Activated CD4-positive, alpha-beta T cell treated with anti-CD3 and anti-CD28 coated beads, Interleukin-2, amount 50 U/mL, for 24 hours (primary cell): ENCODE results near the gene HS6ST1.

Source experiments
- DNase-seq, 2 donors: peaks; one replicate each; pipeline ENCODE4 v3.0.0-alpha.2; 2020; ENCODE audit warnings: low read depth in 1 of 2, low spot score in 1 of 2

HS6ST1 gene

GRCh38 chr2:128284037-128284441 is 34.6 kb downstream of the HS6ST1 start:
- DNase-seq = no peak

GRCh38 chr2:128282976-128283810 is 35.5 kb downstream of the HS6ST1 start:
- no peak for DNase-seq

- no peak for DNase-seq
These were observed 36.3 kb downstream of the HS6ST1 start for GRCh38 chr2:128282246-128282975.

DNA sequence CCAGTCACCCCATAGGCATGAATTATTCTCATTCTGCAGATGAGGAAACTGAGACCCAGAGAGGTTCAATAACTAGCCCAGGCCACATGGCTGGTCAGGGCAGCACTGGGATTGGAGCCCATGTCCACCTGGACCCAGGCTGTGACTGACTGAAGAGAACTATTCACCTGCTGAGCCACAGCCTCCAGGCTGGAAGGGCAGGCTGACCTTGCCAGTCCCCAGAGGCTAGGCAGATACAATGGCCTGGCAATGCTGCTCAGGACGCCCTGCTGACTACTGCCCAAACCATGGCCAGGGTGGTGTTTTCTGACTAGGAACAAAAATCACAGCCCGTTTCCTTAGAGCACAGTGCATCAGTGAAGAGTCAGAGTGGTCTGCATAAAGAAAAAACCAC is 36.8 kb downstream of the HS6ST1 start:
- no peak for DNase-seq

DNA sequence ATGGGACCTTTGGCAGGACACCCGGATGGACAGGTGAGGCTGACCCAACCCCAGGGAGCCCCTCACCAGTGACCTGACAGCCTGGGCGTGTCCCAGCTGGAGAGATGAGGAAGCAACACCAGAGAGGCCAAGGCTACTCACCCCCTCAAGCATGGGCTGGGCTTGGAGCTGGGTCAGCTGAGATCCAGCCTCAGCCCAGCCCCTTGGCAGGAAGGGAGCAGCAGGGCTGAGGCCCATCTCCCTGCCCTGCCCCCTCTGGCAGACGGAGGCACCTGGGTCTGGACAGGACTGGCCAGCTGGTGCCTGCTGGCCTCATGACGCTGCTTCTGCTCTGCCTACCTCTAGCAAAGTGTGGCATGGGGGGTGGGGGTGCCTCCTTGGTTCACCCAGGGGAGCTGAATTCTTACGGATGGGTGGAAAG is 37.8 kb downstream of the HS6ST1 start:
- DNase-seq = no peak

- no peak for DNase-seq
These were observed 38.4 kb downstream of the HS6ST1 start for GRCh38 chr2:128280158-128280871.

GRCh38 chr2:128279786-128280157 is 38.9 kb downstream of the HS6ST1 start:
- DNase-seq = no peak

DNA sequence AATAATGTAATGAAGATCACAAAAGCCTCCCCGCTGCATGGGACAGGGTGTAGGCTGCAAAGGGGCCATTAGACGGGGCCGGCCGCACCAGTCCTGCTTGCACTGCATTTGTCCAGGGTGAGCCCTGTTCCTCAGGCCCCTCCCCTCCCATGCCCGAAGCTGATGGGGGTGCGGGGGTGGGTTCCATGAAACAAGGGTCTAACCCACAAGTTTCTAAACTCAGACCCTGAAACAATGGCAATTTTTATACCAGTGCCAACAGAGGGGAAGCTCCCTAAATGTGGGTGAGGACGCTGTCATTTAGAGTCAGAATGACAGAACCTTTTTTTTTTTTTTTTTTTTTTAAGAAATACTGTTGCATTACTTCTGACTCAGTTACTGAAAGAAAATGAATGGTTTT is 39.7 kb downstream of the HS6ST1 start:
- no peak for DNase-seq

DNA sequence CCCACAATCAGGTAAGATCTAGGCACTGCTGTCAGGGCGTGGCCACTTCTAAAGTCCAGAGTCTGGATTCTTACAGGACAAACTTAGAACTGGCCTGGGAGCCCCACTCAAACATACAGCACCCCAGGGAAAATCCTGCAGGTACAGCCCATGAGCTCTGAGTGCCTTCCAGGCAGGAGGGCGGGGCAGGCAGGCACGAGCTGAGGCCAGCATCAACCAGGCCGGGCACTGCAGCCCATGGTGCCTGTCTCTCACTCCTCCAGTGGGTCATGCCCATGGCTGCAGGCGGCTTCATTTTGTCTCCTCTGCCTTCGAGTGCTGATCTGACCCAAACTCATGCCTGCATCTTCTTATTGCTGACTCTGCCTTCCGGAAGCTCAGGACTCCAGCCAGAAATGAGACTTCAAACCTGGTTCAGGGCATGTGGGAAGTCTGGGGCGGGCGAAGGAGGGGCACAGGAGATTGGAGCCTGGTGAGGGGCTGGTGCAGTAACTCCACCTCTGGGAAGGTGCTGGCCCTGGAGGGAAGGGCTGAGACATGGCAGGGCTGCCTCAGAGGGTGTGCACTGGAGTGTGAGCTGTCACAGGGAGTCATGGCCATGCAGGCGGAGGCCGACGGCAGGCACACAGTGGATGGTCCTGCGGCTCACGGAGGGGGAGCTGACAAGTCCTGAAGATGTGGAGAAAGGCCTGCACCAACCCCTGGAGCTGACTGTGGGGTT is 40.5 kb downstream of the HS6ST1 start:
- no peak for DNase-seq

DNA sequence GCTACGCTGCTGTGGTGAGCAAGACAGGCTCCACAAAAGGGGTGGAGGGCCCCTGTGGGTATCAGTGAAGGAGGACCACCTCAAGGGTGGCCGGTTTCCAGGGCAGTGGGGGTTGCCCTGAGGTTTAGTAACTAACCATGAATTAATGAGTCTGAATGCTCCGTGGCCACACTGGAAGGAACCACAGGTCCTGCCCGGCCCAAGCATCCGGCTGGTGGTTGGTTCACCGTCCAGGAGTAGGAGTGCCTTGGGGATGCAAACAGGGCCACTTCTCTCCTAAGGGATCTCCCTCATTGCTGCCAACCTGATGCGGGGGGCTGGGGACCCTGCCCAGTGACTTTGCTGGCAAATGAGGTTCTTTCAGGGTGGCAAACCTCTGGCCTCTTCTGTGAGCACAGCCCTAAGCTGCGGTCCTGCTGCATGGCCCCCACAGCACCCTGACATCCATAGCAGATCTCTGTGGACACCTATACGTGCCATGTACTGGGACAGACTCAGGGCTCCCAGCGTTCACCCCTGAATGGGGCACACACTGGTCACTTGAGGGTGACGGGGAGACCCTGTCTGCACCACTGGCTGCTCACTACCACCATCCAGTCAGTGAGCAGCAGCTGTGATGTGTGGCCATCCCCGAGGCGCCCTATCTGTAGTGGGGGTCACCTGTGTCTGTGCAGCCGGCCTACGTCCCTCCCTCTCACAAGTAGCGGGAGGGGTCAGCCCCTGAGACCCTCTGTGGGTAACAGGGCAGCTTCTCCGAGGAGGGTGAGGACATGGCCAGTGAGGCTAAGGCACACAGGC is 41.6 kb downstream of the HS6ST1 start:
- no peak for DNase-seq

- DNase-seq = no peak
These were observed 43.1 kb downstream of the HS6ST1 start for GRCh38 chr2:128275498-128276045.

DNA sequence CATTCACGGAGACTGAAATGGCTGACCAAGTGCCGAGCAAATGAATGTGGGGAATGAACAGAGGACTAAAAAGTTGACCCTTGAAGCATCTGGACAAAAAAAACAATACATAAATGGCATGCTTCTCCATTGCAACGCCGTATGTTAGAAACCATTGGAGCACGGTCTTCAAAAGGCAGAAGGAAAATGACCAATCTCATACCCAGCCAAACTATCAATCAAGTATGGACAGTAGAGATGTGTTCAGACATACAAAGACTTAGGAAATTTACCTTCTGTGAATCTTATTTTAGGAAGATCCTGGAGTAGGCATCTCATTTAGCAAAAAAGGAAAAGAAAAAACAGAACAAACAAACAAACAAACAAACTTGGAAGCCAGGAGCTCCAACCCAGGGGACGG is 44.5 kb downstream of the HS6ST1 start:
- DNase-seq = no peak

- no peak for DNase-seq
These were observed 45.1 kb downstream of the HS6ST1 start for GRCh38 chr2:128273469-128274081.

- no peak for DNase-seq
These were observed 45.8 kb downstream of the HS6ST1 start for GRCh38 chr2:128272601-128273468.

GRCh38 chr2:128271911-128272600 is 46.6 kb downstream of the HS6ST1 start:
- DNase-seq = no peak

GRCh38 chr2:128271597-128271910 is 47.1 kb downstream of the HS6ST1 start:
- DNase-seq = no peak

- no peak for DNase-seq
These were observed 47.7 kb downstream of the HS6ST1 start for GRCh38 chr2:128270672-128271596.
